ENCODE data around the gene WDR70. TPM values are rescaled to one million over a fixed set of nuclear protein-coding genes. Genes with fewer than 3 reads are reported as not detected.
"Not testable (repeated sequence)": the region's sequence is repeated elsewhere in the genome, so short reads cannot be mapped to it uniquely, and the experiment has no call there.

Gene WDR70
- total RNA-seq, 6 experiments from 2014 or later = 8.8 to 13.4 (median 11.3) TPM

- no peaks in the 10 kb centered on the region for H3K9me3 ChIP-seq
- intact Hi-C loops (cut with DNase I) = no loop called here
- DNase-seq = no peak
- H3K27ac ChIP-seq = no peak overlapping the region
- TF ChIP-seq CTCF (IDR thresholded peaks at IDR 0.05) (no peak), POLR2A (IDR thresholded peaks at IDR 0.05) (no peak)
- H3K4me1 ChIP-seq = no peaks in the 10 kb centered on the region
- no peak overlapping the region for H3K4me3 ChIP-seq
- H3K36me3 ChIP-seq = no peaks in the 10 kb centered on the region
- ATAC-seq = no peak
- WGBS (ENCODE audit: insufficient coverage, low coverage, low lambda C conversion rate, missing lambda C conversion rate) = 77% methylated on average over 1 of the region's 1 CpG
- H3K27me3 ChIP-seq = no peaks in the 10 kb centered on the region
These were observed 135.8 kb downstream of the WDR70 start for GRCh38 chr5:37514946-37515345.

- TF ChIP-seq POLR2A (IDR thresholded peaks at IDR 0.05) = no peak
- TF ChIP-seq CTCF (IDR thresholded peaks at IDR 0.05) = no peak
- no peak for DNase-seq
- intact Hi-C loops (cut with DNase I) = no loop called here
These were observed 138.6 kb downstream of the WDR70 start for GRCh38 chr5:37517686-37518085.

GRCh38 chr5:37518356-37518755, 139.2 kb downstream of the WDR70 start:
- H3K27ac ChIP-seq; H3K36me3 ChIP-seq; H3K9me3 ChIP-seq; intact Hi-C loops (cut with DNase I); H3K4me1 ChIP-seq; H3K27me3 ChIP-seq; H3K4me3 ChIP-seq; ATAC-seq; DNase-seq: not testable (repeated sequence)
- WGBS (ENCODE audit: insufficient coverage, low coverage, low lambda C conversion rate, missing lambda C conversion rate) = 82% methylated on average over 5 of the region's 5 CpGs

More at GRCh38 chr5:37517686-37518085, 138.6 kb downstream of the WDR70 start:
- Histone ChIP-seq H3K27ac (no peak overlapping the region), H3K4me3 (no peak overlapping the region), H3K27me3 (no peaks in the 10 kb centered on the region), H3K4me1 (peaks cover 0 to 7% (median 0%) of the 10 kb centered on the region in 4 donors), H3K9me3 (no peaks in the 10 kb centered on the region), H3K36me3 (no peaks in the 10 kb centered on the region)
- no peak for ATAC-seq
- 97% methylated on average over 3 of the region's 3 CpGs for WGBS (ENCODE audit: insufficient coverage, low coverage, low lambda C conversion rate, missing lambda C conversion rate)

GRCh38 chr5:37519304-37519703, 140.2 kb downstream of the WDR70 start:
- ATAC-seq (no peak), DNase-seq (no peak)
- Histone ChIP-seq H3K27ac (no peak overlapping the region), H3K36me3 (no peaks in the 10 kb centered on the region), H3K27me3 (no peaks in the 10 kb centered on the region), H3K9me3 (no peaks in the 10 kb centered on the region), H3K4me3 (no peak overlapping the region), H3K4me1 (peaks cover 0 to 7% (median 0%) of the 10 kb centered on the region in 4 donors)
- TF ChIP-seq POLR2A (IDR thresholded peaks at IDR 0.05) (no peak), CTCF (IDR thresholded peaks at IDR 0.05) (no peak)
- WGBS (ENCODE audit: insufficient coverage, low coverage, low lambda C conversion rate, missing lambda C conversion rate) = no CpG with 5 or more reads among the region's 43 CpGs
- intact Hi-C loops (cut with DNase I) = no loop called here

- no peaks in the 10 kb centered on the region for H3K27me3 ChIP-seq
- H3K27ac ChIP-seq = no peak overlapping the region
- intact Hi-C loops (cut with DNase I) = no loop called here
- H3K36me3 ChIP-seq = no peaks in the 10 kb centered on the region
- H3K4me3 ChIP-seq = no peak overlapping the region
- H3K9me3 ChIP-seq = no peaks in the 10 kb centered on the region
- ATAC-seq = no peak
- TF ChIP-seq POLR2A (IDR thresholded peaks at IDR 0.05) = no peak
- no peak for TF ChIP-seq CTCF (IDR thresholded peaks at IDR 0.05)
- 89% methylated on average over 1 of the region's 1 CpG for WGBS (ENCODE audit: insufficient coverage, low coverage, low lambda C conversion rate, missing lambda C conversion rate)
- no peak for DNase-seq
- peaks cover 0 to 7% (median 0%) of the 10 kb centered on the region in 4 donors for H3K4me1 ChIP-seq
These were observed 140.7 kb downstream of the WDR70 start for GRCh38 chr5:37519807-37520206.
